Lung microvascular endothelial cell (primary cell): ENCODE measurements around the gene MIB2. TPM values are rescaled to one million over a fixed set of nuclear protein-coding genes. Genes with fewer than 3 reads are reported as not detected.
A peak's percentile ranks its signal among the peaks of the same experiment; 100 is the strongest.
"Not testable (repeated sequence)": the region's sequence is repeated elsewhere in the genome, so short reads cannot be mapped to it uniquely, and the experiment has no call there.

Experiments used
- DNase-seq, 2 donors: peaks; one replicate each; pipeline versions ENCODE4 v3.0.0 to v3.0.0-alpha.2; 2010; ENCODE audit warnings: low read depth in 2 of 2
- total RNA-seq: library from RNA; depleted of rRNA; stranded (reverse); fragments of >200 nt; gene quantifications from 2 replicates; pipeline ENCODE4 v1.2.1, GENCODE V29; 2014

MIB2 gene
- 20.5 and 51.6 TPM in 2 replicates for total RNA-seq

DNA sequence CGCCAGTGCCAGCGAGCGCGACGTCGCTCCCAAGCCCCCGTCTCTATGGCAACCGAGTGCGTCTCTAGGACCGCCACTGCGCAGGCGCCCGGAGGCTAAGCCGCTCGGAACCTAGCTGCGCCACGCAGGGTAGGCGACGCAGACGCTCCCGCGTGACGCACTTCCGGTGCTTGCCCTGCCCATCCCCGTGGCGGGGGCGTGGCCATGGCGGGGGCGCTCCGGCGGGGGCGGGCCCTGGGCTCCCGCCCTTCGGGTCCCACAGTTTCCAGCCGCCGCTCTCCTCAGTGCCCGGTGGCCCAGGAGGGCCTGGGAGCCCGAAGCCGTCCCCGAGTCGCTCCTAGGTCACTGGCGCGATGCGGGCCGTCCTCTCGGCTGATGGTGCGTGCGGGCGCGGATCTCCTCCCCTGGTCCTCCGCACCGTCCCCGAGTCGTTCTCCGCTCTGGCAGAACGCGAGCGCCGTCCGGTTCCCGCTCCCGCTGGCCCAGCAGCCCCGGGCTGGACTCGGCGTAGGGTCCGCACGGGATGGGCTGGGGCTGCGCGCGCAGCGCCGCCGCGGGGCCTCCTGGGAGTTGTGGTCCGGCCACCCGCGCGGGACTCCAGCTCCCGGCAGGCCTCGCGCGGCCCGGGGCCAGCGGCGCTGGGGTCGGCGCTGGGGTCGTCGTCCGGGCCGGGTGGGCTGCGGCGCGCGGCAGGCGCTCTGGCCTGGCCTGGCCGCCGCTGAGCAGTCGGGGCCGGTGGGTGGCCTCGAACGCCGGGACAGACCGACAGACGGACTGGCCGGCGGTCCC, at the start of gene MIB2:
TSS of gene MIB2 (plus strand) at position 245 of the 789 bp plus-strand sequence. CDS start 7,953 bp downstream, outside the sequence.
- peak; percentile 96 to 98 for DNase-seq

GRCh38 chr1:1567152-1567875, 48.0 kb upstream of the MIB2 start:
- peak; percentile 78 to 85 for DNase-seq

- no peak for DNase-seq
Measured at GRCh38 chr1:1567891-1568291, 47.4 kb upstream of the MIB2 start.

DNA sequence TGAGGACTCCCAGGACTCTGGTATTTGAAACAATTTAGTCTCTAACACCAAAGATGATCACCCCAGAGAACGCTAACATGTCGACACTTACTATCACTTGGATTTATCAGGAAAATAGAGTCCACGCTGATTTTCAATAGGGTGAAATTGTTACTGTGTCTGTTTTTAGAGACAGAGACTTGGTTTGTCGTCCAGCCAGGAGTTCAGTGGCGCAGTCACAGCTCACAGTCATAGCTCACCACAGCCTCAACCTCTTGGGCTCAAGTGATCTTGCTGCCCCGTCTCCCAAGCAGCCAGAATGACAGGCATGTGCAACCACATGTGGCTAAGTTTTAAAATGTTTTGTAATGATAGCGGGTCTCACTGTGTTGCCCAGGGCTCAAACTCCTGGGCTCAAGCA, 46.0 kb upstream of the MIB2 start:
- no peak for DNase-seq

DNA sequence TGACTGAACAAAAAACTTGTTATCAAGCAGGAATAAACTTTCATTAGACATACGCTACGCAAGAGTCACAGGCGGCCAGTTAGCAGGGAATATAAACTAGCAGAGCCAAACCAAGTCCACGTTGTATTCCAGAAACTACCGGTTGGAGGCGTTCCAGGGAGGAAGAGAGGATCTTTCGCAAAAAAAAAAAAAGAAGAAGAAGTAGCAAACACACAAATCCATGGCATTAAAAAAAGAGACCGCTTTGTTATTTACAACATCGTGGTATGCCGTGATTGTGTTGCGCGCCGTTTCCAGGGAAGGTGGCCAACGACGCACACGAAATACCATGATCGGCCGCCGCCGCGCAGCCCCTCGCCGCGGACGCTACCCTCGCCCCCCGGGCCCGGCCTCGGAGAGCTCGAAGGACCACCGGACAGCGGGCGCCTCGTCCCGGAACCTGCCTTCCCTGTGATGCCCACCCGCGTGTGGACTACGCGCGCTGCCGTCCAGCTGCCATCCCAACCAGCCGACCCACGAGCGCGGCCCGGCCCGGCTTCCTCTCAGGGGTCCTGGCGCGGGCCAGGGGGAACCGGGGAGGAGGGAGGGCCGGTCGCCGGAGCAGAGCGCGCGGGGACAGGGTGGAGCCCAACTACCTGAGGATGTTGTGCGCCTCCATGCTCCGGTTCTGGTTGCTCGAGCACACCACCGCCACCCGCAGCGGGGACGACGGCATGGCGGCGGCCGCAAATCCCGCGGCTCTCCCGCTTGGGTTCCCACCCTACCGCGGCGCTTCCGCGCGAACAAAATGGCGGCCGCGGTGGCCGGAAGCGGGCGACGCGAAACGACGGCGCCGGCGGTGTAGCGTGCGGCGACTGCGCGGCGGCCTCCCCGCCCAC, 41.2 kb upstream of the MIB2 start:
- DNase-seq = peak; percentile 74 to 83

GRCh38 chr1:1574721-1575537, 40.4 kb upstream of the MIB2 start, which contains the start of gene SSU72:
SSU72 (minus strand) TSS chr1:1574863; CDS start chr1:1574557, 306 bp downstream.
- peak; percentile 96 to 97 for DNase-seq

DNA sequence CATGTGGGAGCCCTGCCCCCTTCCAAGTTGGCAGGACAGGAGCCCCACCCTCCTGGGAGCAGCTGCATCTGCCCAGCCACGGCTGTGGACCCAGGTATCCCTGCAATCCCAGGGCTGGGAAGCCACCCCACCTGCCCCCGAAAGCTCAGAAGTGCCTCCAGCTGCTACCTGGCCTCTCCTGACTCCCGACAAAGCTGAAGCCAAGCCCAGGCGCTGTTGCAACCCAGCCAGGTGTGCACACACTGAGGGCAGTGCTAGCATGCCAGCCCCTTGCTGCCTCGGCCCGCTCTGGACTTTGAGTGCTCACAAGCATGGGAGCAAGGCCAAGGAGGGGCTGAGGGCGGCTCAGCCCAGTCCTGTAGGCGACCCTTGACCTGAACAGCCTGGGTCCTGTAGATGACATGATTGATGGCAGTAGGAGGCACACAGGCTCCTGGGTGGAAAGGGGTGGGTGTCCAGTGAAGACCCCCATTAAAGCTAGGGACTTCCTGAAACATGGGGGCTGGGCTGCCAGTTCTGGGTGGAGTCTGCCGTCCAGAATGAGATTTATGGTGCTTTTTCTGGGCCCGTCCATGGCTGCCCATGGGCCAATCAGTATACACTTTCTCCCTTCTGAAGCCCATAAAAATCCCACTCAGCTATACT, 37.8 kb upstream of the MIB2 start:
- DNase-seq = no peak

GRCh38 chr1:1578371-1578940, 36.8 kb upstream of the MIB2 start:
- no peak for DNase-seq

GRCh38 chr1:1582585-1583346, 32.5 kb upstream of the MIB2 start:
- no peak for DNase-seq

DNA sequence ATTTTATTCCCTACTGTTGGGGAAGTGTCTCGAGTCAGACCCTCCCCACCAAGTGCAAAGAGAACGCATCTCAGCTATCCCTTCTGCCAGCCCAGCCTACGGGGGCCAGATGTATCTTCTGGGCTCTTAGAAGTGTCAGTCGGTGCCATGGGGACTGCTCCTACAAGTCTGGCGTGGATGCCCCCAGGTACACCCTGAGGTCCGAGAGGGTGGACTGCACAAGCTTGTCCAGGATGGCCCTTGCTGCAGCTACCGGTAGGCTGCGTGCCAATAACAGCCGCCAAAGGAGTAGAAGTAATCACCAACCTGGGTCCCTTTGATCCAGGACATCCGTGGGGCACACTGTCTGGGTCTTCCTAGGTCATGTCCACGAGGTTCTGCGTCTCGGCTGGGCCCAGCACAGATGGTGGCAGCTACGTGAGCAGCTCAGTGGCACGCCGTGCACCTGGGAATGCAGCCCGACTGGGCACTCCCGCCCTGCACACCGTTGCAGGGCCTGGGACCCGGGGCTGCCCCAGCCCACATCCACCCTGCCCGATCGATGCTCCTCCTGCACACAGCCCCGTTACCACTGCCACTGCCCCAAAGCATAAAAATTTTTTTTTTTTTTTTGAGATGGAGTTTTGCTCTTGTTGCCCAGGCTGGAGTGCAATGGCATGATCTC, 31.8 kb upstream of the MIB2 start:
- no peak for DNase-seq

GRCh38 chr1:1591452-1591851, 23.8 kb upstream of the MIB2 start:
- DNase-seq = no peak

- no peak for DNase-seq
Measured at GRCh38 chr1:1593834-1594601, 21.3 kb upstream of the MIB2 start.

DNA sequence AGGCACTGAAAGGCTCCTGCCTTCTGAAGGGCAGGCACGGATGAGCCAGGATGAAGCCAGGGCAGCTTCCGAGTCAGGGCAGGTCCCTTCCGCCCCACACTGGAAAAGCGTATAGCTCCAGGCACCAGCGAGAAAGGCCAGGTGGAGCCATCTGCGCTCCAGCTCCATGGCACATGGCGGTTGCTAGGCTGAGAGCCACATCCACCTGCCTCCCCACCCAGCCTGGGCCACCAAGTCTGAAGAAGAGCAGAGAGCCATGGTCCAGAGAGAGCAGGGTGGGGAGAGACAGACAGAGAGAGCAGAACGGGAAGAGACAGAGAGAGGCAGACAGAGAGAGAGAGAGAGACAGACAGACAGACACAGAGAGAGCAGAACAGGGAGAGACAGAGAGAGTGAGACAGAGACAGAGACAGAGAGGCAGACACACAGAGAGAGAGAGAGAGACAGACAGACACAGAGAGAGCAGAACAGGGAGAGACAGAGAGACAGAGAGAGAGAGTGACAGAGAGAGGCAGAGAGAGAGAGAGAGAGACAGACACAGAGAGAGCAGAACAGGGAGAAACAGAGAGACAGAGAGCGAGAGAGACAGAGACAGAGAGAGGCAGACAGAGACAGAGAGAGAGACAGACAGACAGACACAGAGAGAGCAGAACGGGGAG, 20.6 kb upstream of the MIB2 start:
- DNase-seq = no peak

GRCh38 chr1:1595341-1595740, 20.0 kb upstream of the MIB2 start:
- DNase-seq = not testable (repeated sequence)

GRCh38 chr1:1596493-1597274, 18.6 kb upstream of the MIB2 start:
- DNase-seq = no peak

- peak; percentile 26 to 35 for DNase-seq
Measured at GRCh38 chr1:1597275-1597930, 17.9 kb upstream of the MIB2 start.
